Loucy (cell line): ENCODE data around the gene CLDN2.

Experiments
- H2AFZ ChIP-seq: fragments of 200-600 bp; sonication (generic); 2 replicates; pipeline ENCODE4 v1.6.0; 2016; ENCODE audit warnings: antibody characterized with exemption, mild to moderate bottlenecking, low read length, moderate library complexity
- H3F3A ChIP-seq: fragments of 200-600 bp; 2 replicates; pipeline ENCODE4 v1.6.0; 2016; ENCODE audit warnings: antibody characterized with exemption, low read depth, mild to moderate bottlenecking
- H3K27me3 ChIP-seq: fragments of 200-600 bp; sonication (generic); 2 replicates; pipeline ENCODE4 v1.6.1; 2014; ENCODE audit warnings: low read length, mild to moderate bottlenecking; ENCODE audit not compliant: insufficient read depth, poor library complexity, severe bottlenecking
- H3K36me3 ChIP-seq: fragments of 200-600 bp; sonication (generic); 2 replicates; pipeline ENCODE4 v1.6.1; 2016; ENCODE audit warnings: low read length; ENCODE audit not compliant: insufficient read depth
- H3K4me1 ChIP-seq: fragments of 200-600 bp; sonication (generic); 2 replicates; pipeline ENCODE4 v1.5.1; 2014; ENCODE audit warnings: low read length, mild to moderate bottlenecking; ENCODE audit not compliant: insufficient read depth, poor library complexity, severe bottlenecking
- H3K4me2 ChIP-seq: fragments of 200-600 bp; sonication (generic); 2 replicates; pipeline ENCODE4 v1.6.0; 2014; ENCODE audit warnings: antibody characterized with exemption, low read length, low read depth, mild to moderate bottlenecking; ENCODE audit not compliant: poor library complexity, severe bottlenecking
- H3K4me3 ChIP-seq: fragments of 200-600 bp; sonication (generic); 2 replicates; pipeline ENCODE4 v1.5.1; 2014; ENCODE audit warnings: low read length, mild to moderate bottlenecking, mixed read lengths; ENCODE audit not compliant: poor library complexity, severe bottlenecking
- H3K79me2 ChIP-seq: fragments of 200-600 bp; sonication (generic); 2 replicates; pipeline ENCODE4 v1.6.1; 2014; ENCODE audit warnings: low read length; ENCODE audit not compliant: insufficient read depth
- H3K9ac ChIP-seq: fragments of 200-600 bp; sonication (generic); 2 replicates; pipeline ENCODE4 v1.6.0; 2014; ENCODE audit warnings: mild to moderate bottlenecking, low read depth, low read length, moderate library complexity; ENCODE audit not compliant: poor library complexity, severe bottlenecking
- H3K9me2 ChIP-seq: fragments of 200-600 bp; sonication (generic); replicated peaks from 2 replicates; pipeline ENCODE4 v1.6.1; 2016; ENCODE audit warnings: low read depth, low read length, mixed read lengths
- H3K9me3 ChIP-seq: fragments of 200-600 bp; sonication (generic); 2 replicates; pipeline ENCODE4 v1.6.1; 2014; ENCODE audit warnings: mild to moderate bottlenecking, antibody characterized with exemption, low read length, low read depth; ENCODE audit not compliant: insufficient read depth
- H4K20me1 ChIP-seq: fragments of 200-600 bp; sonication (generic); 2 replicates; pipeline ENCODE4 v1.6.0; 2014; ENCODE audit warnings: antibody characterized with exemption, low read length, mild to moderate bottlenecking; ENCODE audit not compliant: insufficient read depth, poor library complexity, severe bottlenecking
- CTCF ChIP-seq: fragments of 200-600 bp; sonication (generic); conservative IDR thresholded peaks from 2 replicates; pipeline ENCODE4 v1.5.1; 2014; ENCODE audit warnings: mild to moderate bottlenecking, antibody characterized with exemption, low read length
- EZH2phosphoT487 ChIP-seq: fragments of 200-600 bp; IDR thresholded peaks from 2 replicates; pipeline ENCODE4 v1.6.1; 2018; ENCODE audit warnings: antibody characterized with exemption, mild to moderate bottlenecking, moderate library complexity, borderline replicate concordance

CLDN2 gene

GRCh38 chrX:106927023-106927422, 6.8 kb downstream of the CLDN2 start:
- H2AFZ ChIP-seq: no peak overlapping the region
- H4K20me1 ChIP-seq: no peaks in the 10 kb centered on the region
- no peak overlapping the region for H3K4me3 ChIP-seq
- peaks cover 2% of the 10 kb centered on the region for H3K4me1 ChIP-seq
- H3K4me2 ChIP-seq: no peak overlapping the region
- H3K36me3 ChIP-seq: no peaks in the 10 kb centered on the region
- H3K79me2 ChIP-seq: no peaks in the 10 kb centered on the region
- H3F3A ChIP-seq: no peaks in the 10 kb centered on the region
- TF ChIP-seq EZH2phosphoT487 (no peak), CTCF (no peak)
- H3K9me2 ChIP-seq: no peaks in the 10 kb centered on the region
- no peaks in the 10 kb centered on the region for H3K9me3 ChIP-seq
- H3K27me3 ChIP-seq: no peaks in the 10 kb centered on the region
- no peak overlapping the region for H3K9ac ChIP-seq

GRCh38 chrX:106927700-106928099, 7.5 kb downstream of the CLDN2 start:
- no peaks in the 10 kb centered on the region for H3F3A ChIP-seq
- H4K20me1 ChIP-seq: no peaks in the 10 kb centered on the region
- no peaks in the 10 kb centered on the region for H3K27me3 ChIP-seq
- H3K4me3 ChIP-seq: no peak overlapping the region
- H2AFZ ChIP-seq: no peak overlapping the region
- peaks cover 9% of the 10 kb centered on the region for H3K4me1 ChIP-seq
- no peak overlapping the region for H3K9ac ChIP-seq
- H3K79me2 ChIP-seq: no peaks in the 10 kb centered on the region
- H3K9me3 ChIP-seq: no peaks in the 10 kb centered on the region
- H3K36me3 ChIP-seq: no peaks in the 10 kb centered on the region
- H3K4me2 ChIP-seq: no peak overlapping the region
- H3K9me2 ChIP-seq: no peaks in the 10 kb centered on the region
- no peak for TF ChIP-seq CTCF
- no peak for TF ChIP-seq EZH2phosphoT487

- Histone ChIP-seq H2AFZ (no peak overlapping the region), H3K4me2 (no peak overlapping the region), H3K27me3 (no peaks in the 10 kb centered on the region), H4K20me1 (no peaks in the 10 kb centered on the region), H3K79me2 (no peaks in the 10 kb centered on the region), H3K9ac (no peak overlapping the region), H3K4me3 (no peak overlapping the region), H3K36me3 (no peaks in the 10 kb centered on the region), H3K9me2 (no peaks in the 10 kb centered on the region), H3K4me1 (peaks cover 14% of the 10 kb centered on the region), H3K9me3 (no peaks in the 10 kb centered on the region), H3F3A (no peaks in the 10 kb centered on the region)
- TF ChIP-seq CTCF (no peak), EZH2phosphoT487 (no peak)
Observed at GRCh38 chrX:106928227-106928626, 8.0 kb downstream of the CLDN2 start.
